IPS DF 4.7 (cell line): ENCODE results near the gene NGEF.

ENCODE experiments used
- DNase-seq: peaks from one replicate; pipeline ENCODE4 v3.0.0-alpha.2; 2013; ENCODE audit warnings: low spot score; ENCODE audit errors: extremely low read depth

The NGEF gene

DNA sequence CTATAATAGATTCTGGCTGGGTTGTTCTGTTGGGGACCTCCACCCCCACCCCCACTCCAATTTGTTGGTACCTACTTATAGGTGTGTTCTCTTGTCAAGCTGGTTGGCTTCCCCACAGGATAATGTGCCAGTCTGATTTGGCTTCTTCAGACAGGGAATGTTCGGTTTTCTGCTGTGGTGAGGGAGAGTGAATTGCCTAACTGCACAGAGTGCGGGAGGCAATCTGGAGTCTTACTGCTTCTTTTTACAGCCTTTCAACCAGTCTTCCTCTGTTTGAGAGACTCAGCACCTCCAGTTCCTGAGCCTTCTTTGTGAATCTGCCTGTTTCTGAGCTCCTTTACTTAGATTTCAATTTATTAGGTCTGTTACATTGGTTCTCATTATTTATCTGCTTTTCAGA, 170.4 kb downstream of the NGEF start:
- no peak for DNase-seq

DNA sequence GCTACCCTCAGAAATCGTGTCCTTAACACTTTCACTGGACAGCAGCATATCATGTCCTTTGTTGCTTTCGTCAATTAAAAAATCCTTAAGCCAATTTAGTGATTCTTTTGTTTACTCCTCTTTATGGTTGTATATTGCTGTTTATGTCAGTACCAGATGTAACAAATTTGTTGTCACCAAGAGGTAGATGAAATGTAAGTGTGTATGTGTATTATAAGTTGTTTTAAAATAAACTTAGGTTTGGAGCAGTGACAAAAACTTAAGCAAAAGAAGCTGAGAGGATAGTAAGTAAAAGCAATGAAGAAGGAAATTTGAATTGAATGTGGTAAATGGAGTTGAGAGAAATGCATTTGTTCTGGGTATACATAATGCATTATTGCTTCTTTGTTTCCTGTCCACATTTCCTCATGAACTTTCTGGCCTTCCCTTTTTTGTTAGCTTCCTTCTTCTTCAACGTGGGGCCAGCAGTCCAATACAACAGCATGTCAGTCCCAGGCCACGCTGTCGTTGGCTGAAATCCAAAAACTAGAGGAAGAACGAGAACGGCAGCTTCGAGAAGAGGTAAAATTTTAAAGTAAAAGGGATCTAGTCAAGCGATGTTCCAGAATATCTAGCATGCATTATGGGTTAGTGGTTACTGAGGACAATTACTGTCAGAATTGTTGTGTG, 173.5 kb downstream of the NGEF start:
- DNase-seq: no peak

DNA sequence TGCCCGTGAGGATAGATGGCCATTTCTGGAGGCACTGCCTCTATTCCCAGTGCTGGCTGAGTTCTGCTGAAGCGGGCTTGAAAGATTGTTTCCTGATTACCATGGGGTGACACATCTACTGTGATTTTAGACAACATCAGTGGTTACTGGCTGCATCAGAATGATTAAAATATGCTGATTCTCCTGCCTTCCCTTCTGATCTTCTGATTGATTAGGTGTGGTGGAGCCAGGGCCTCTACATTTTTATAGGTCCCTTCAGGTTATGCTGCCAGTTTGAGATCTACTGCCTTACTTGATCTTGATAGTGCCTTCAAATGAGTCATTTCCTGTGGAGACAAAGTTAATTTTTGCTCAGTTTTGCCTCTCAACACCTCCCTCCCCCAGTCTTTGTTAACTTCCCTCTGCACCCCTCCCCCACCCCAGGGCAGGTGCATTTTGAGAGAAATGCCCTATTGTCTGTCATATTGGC, 174.6 kb downstream of the NGEF start:
- DNase-seq: no peak

DNA sequence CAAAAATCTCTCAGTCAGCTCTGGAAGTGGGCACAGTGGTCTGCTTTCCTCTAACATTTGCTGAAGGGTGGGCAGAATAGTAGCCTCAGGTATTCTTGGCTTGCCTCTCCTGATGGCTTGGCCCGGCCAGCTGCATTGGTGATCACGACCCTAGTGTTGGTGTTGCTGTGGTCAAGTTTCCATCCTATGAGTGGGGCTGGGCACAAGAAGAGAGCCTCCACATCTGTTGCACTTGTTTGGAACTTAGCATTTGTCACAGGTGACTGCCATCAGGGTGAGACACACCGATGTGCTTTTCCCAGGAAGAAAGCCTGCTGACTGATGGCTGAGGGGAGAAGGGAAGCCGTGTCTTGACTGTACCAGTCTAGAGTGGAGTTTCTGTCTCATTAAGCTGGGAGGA, 176.1 kb downstream of the NGEF start:
- DNase-seq: no peak

DNA sequence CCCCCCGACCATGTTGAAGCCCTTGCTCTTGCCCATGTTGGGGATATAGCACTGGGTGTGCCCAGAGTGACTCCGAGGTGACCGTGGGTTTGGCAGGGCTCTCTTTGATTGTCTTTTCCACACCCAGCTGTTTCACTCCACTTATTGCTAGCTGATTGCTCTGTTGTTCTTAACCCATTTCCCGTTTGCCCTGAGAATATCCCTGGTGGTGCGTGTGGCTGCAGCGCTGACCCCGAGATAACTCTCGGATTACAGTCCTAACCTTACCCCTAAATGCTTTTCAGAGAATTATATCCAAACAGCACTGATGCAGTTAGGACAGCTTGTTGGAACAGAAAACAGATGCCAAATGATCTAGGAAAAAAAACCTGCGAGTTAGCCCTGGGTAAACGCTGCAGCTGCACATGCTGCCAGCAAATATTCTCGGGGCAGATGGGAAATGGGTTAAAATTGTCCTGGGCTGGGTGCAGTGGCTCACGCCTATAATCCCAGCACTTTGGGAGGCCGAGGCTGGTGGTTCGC, 177.3 kb downstream of the NGEF start:
- no peak for DNase-seq

DNA sequence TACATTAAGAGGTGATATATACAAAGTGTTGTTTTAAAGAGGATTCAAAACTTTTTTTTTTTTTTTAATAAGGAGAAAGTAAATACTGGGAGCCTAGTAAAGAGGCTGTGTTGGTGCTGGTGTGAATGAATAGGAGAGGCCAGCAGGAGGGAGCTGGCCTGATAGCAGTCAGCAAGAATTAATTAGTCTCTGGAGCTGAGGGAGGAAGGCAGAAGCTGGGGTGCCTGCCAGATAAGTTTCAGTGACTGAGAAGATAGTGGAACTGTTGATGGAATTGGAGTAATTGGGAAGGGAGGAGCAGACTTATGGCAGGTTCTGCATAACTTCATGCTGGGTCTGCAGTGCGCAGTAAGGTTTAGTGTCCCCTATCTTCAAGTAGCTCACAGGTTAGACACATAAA, 179.2 kb downstream of the NGEF start:
- DNase-seq: no peak

DNA sequence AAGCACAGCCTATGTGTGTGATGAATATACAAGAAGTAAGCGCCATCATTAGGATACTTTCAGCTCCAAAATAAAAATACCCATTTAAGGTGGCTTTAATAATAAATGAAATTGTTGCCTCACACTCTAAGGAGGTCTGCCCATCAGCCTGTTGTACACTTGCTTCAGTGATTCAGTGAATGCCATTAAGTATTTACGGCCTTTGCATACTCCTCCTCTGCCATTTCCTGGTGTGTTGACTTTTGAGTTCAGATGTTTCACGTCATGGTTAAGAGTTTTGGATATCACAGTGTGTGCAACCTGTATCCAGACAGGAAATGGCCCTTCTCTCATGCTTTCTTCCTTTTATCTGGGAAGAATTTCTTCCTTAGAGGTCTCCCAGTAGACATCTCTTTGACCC, 181.6 kb downstream of the NGEF start:
- no peak for DNase-seq

DNA sequence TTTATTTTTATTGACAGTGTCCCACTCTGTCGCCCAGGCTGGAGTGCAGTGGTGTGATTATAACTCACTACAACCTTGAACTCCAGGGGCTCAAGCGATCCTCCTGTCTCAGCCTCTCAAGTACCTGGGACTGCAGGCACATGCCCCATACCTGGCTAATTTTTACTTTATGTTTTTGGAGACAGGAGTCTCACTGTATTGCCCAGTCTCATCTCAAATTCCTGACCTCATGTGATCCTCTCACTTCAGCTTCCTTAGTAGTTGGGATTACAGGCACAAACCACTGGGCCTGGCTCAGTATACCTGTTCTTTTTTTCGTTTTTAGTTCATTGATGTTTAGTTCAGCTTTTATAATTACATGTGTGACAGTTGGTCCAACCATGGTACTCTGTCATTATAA, 183.1 kb downstream of the NGEF start:
- no peak for DNase-seq
